ENCODE measurements around the gene CATSPER4.

CATSPER4 gene

DNA sequence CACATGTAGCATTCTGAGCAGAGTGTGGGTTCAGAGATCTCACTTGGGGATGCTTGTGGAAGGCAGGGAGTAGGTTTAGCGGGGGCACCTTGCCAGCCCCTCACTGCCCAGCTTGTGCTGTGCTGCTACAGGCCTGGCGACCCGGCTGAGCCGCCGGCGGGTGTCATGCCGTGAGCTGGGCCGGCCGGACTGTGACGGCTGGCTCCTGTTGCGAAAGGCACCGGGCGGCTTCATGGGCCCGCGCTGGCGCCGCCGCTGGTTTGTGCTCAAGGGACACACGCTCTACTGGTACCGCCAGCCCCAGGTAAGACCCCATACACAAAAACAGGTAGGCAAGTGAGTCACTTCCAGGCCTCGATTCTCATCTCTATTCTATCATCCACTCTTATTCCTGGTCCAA, 5.5 kb upstream of the CATSPER4 start:
- no peak overlapping the region for H3K9ac ChIP-seq (ENCODE audit: low read length)
- no peaks in the 10 kb centered on the region for H3K79me1 ChIP-seq (ENCODE audit: low read length)
- H3K56ac ChIP-seq (ENCODE audit: low read length): no peak overlapping the region
- WGBS (ENCODE audit: extremely low coverage, insufficient coverage, low lambda C conversion rate): no CpG with 5 or more reads among the region's 21 CpGs
- H3K27ac ChIP-seq (ENCODE audit: low read depth, low read length): no peak overlapping the region
- H4K5ac ChIP-seq (ENCODE audit: low read length): no peak overlapping the region
- H3K18ac ChIP-seq (ENCODE audit: low read length): no peak overlapping the region
- no peak overlapping the region for H3K4me2 ChIP-seq (ENCODE audit: low read length)
- H3K36me3 ChIP-seq (ENCODE audit: control insufficient read depth, insufficient read depth, low read length): no peaks in the 10 kb centered on the region
- H4K8ac ChIP-seq (ENCODE audit: low read depth, low read length): no peak overlapping the region
- H2BK5ac ChIP-seq (ENCODE audit: low read length): no peak overlapping the region
- H3K79me2 ChIP-seq (ENCODE audit: control insufficient read depth, insufficient read depth, low read length): no peaks in the 10 kb centered on the region
- H3K23ac ChIP-seq (ENCODE audit: low read length): no peak overlapping the region
- H3K4me1 ChIP-seq (ENCODE audit: control insufficient read depth, low read depth, low read length): no peaks in the 10 kb centered on the region
- no peak overlapping the region for H2BK120ac ChIP-seq (ENCODE audit: low read depth, low read length)
- no peak for DNase-seq
- no peak overlapping the region for H3K4me3 ChIP-seq (ENCODE audit: low read length)
- H2AK5ac ChIP-seq (ENCODE audit: low read length): no peak overlapping the region
- H3K4ac ChIP-seq (ENCODE audit: low read depth, low read length): no peak overlapping the region
- no peak overlapping the region for H2BK15ac ChIP-seq (replicated peaks; ENCODE audit: low read depth)
- H3K27me3 ChIP-seq (ENCODE audit: insufficient read depth, low read length, poor library complexity): no peaks in the 10 kb centered on the region

GRCh38 chr1:26187882-26188281, 2.5 kb upstream of the CATSPER4 start:
- no peak overlapping the region for H2BK15ac ChIP-seq (replicated peaks; ENCODE audit: low read depth)
- no peak overlapping the region for H3K18ac ChIP-seq (ENCODE audit: low read length)
- no peak overlapping the region for H3K23ac ChIP-seq (ENCODE audit: low read length)
- no peak overlapping the region for H4K5ac ChIP-seq (ENCODE audit: low read length)
- DNase-seq: no peak
- no CpG with 5 or more reads among the region's 6 CpGs for WGBS (ENCODE audit: extremely low coverage, insufficient coverage, low lambda C conversion rate)
- no peak overlapping the region for H3K27ac ChIP-seq (ENCODE audit: low read depth, low read length)
- H3K4ac ChIP-seq (ENCODE audit: low read depth, low read length): no peak overlapping the region
- H3K4me3 ChIP-seq (ENCODE audit: low read length): no peak overlapping the region
- H3K9ac ChIP-seq (ENCODE audit: low read length): no peak overlapping the region
- no peaks in the 10 kb centered on the region for H3K27me3 ChIP-seq (ENCODE audit: insufficient read depth, low read length, poor library complexity)
- no peak overlapping the region for H2AK5ac ChIP-seq (ENCODE audit: low read length)
- no peaks in the 10 kb centered on the region for H3K79me1 ChIP-seq (ENCODE audit: low read length)
- peaks cover 3% of the 10 kb centered on the region for H3K4me1 ChIP-seq (ENCODE audit: control insufficient read depth, low read depth, low read length)
- no peak overlapping the region for H2BK5ac ChIP-seq (ENCODE audit: low read length)
- no peaks in the 10 kb centered on the region for H3K79me2 ChIP-seq (ENCODE audit: control insufficient read depth, insufficient read depth, low read length)
- H4K8ac ChIP-seq (ENCODE audit: low read depth, low read length): no peak overlapping the region
- no peak overlapping the region for H2BK120ac ChIP-seq (ENCODE audit: low read depth, low read length)
- H3K36me3 ChIP-seq (ENCODE audit: control insufficient read depth, insufficient read depth, low read length): no peaks in the 10 kb centered on the region
- no peak overlapping the region for H3K56ac ChIP-seq (ENCODE audit: low read length)
- H3K4me2 ChIP-seq (ENCODE audit: low read length): no peak overlapping the region

DNA sequence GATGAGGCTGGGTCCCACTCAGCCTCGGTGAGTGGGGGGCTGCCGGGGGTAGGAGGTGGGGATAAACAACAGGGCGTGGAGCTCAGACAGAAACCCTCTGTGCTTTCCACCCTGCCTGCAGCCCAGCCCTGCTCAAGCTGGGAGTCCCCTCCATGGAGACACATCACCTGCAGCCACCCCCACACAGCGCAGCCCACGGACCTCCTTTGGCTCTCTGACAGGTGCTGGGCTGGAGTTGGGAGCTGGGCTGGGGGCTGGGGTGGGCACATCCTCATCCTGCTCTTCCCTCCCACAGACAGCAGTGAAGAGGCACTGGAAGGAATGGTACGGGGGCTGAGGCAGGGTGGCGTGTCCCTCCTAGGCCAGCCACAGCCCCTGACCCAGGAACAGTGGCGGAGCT, 1.9 kb upstream of the CATSPER4 start:
- H3K4me3 ChIP-seq (ENCODE audit: low read length): no peak overlapping the region
- no peaks in the 10 kb centered on the region for H3K79me2 ChIP-seq (ENCODE audit: control insufficient read depth, insufficient read depth, low read length)
- H3K27ac ChIP-seq (ENCODE audit: low read depth, low read length): no peak overlapping the region
- H2BK5ac ChIP-seq (ENCODE audit: low read length): no peak overlapping the region
- no peaks in the 10 kb centered on the region for H3K27me3 ChIP-seq (ENCODE audit: insufficient read depth, low read length, poor library complexity)
- peaks cover 3% of the 10 kb centered on the region for H3K4me1 ChIP-seq (ENCODE audit: control insufficient read depth, low read depth, low read length)
- H3K23ac ChIP-seq (ENCODE audit: low read length): no peak overlapping the region
- H4K8ac ChIP-seq (ENCODE audit: low read depth, low read length): no peak overlapping the region
- H3K18ac ChIP-seq (ENCODE audit: low read length): no peak overlapping the region
- no peak overlapping the region for H2BK120ac ChIP-seq (ENCODE audit: low read depth, low read length)
- no peak overlapping the region for H3K56ac ChIP-seq (ENCODE audit: low read length)
- WGBS (ENCODE audit: extremely low coverage, insufficient coverage, low lambda C conversion rate): no CpG with 5 or more reads among the region's 8 CpGs
- no peak overlapping the region for H2AK5ac ChIP-seq (ENCODE audit: low read length)
- no peak overlapping the region for H3K9ac ChIP-seq (ENCODE audit: low read length)
- H3K79me1 ChIP-seq (ENCODE audit: low read length): no peaks in the 10 kb centered on the region
- H3K4me2 ChIP-seq (ENCODE audit: low read length): no peak overlapping the region
- H2BK15ac ChIP-seq (replicated peaks; ENCODE audit: low read depth): no peak overlapping the region
- H3K4ac ChIP-seq (ENCODE audit: low read depth, low read length): no peak overlapping the region
- H3K36me3 ChIP-seq (ENCODE audit: control insufficient read depth, insufficient read depth, low read length): no peaks in the 10 kb centered on the region
- no peak for DNase-seq
- H4K5ac ChIP-seq (ENCODE audit: low read length): no peak overlapping the region

DNA sequence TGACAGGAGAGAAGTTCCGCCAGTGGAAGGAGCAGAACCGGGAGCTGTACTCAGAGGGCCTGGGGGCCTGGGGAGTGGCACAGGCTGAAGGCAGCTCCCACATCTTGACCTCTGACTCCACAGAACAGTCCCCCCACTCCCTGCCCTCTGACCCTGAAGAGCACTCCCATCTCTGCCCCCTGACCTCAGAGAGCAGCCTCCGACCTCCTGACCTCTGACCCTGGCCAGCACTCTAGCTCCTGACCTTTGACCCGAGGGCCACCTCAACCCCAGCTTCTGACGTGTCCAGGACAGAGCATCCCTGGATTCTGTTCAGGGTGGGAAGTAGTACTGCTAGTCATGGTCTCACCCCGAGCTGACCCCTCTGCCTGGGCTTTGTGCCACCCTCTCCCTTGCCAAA, 1.1 kb upstream of the CATSPER4 start:
- H4K5ac ChIP-seq (ENCODE audit: low read length): no peak overlapping the region
- H3K23ac ChIP-seq (ENCODE audit: low read length): no peak overlapping the region
- no peak overlapping the region for H2BK5ac ChIP-seq (ENCODE audit: low read length)
- H3K4ac ChIP-seq (ENCODE audit: low read depth, low read length): no peak overlapping the region
- H3K4me3 ChIP-seq (ENCODE audit: low read length): no peak overlapping the region
- H4K8ac ChIP-seq (ENCODE audit: low read depth, low read length): no peak overlapping the region
- no peak for DNase-seq
- H3K18ac ChIP-seq (ENCODE audit: low read length): no peak overlapping the region
- no peak overlapping the region for H2BK15ac ChIP-seq (replicated peaks; ENCODE audit: low read depth)
- no peak overlapping the region for H2AK5ac ChIP-seq (ENCODE audit: low read length)
- no CpG with 5 or more reads among the region's 6 CpGs for WGBS (ENCODE audit: extremely low coverage, insufficient coverage, low lambda C conversion rate)
- no peaks in the 10 kb centered on the region for H3K79me1 ChIP-seq (ENCODE audit: low read length)
- H3K27ac ChIP-seq (ENCODE audit: low read depth, low read length): no peak overlapping the region
- no peak overlapping the region for H3K9ac ChIP-seq (ENCODE audit: low read length)
- no peaks in the 10 kb centered on the region for H3K27me3 ChIP-seq (ENCODE audit: insufficient read depth, low read length, poor library complexity)
- peaks cover 3% of the 10 kb centered on the region for H3K4me1 ChIP-seq (ENCODE audit: control insufficient read depth, low read depth, low read length)
- no peaks in the 10 kb centered on the region for H3K36me3 ChIP-seq (ENCODE audit: control insufficient read depth, insufficient read depth, low read length)
- no peak overlapping the region for H3K56ac ChIP-seq (ENCODE audit: low read length)
- H3K4me2 ChIP-seq (ENCODE audit: low read length): no peak overlapping the region
- no peak overlapping the region for H2BK120ac ChIP-seq (ENCODE audit: low read depth, low read length)
- no peaks in the 10 kb centered on the region for H3K79me2 ChIP-seq (ENCODE audit: control insufficient read depth, insufficient read depth, low read length)

DNA sequence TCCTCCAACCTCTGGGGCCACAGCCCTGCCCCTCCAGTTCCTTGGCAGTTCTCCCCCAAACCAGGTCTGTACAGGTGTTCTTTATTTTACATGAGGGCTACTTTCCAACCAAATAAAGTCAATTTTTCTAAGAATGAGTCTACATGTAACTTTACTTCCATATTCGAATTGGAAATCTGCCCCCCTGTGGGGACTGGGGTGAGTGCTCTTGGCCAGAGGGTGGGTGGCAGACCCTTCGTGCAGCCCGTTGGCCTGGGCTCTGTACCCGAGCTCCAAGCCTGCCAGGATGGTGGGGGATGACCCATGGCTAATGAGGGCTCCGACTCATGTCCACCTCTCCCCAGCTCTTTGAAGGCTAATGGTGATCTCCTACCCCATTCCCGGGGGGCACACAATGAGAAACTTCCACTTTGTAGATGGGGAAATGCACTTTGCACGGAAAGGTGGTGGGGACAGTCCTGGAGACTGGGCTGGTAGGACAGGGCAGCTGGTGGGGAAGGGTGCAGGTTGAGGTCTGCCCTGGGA, 589 bp upstream of the CATSPER4 start:
- Histone ChIP-seq H4K5ac (ENCODE audit: low read length) (no peak overlapping the region), H3K18ac (ENCODE audit: low read length) (no peak overlapping the region), H3K27ac (ENCODE audit: low read depth, low read length) (no peak overlapping the region), H3K4me1 (ENCODE audit: control insufficient read depth, low read depth, low read length) (peaks cover 3% of the 10 kb centered on the region), H2BK15ac (replicated peaks; ENCODE audit: low read depth) (no peak overlapping the region), H4K8ac (ENCODE audit: low read depth, low read length) (no peak overlapping the region), H3K4me3 (ENCODE audit: low read length) (no peak overlapping the region), H3K27me3 (ENCODE audit: insufficient read depth, low read length, poor library complexity) (no peaks in the 10 kb centered on the region), H2BK5ac (ENCODE audit: low read length) (no peak overlapping the region), H3K4ac (ENCODE audit: low read depth, low read length) (no peak overlapping the region), H3K36me3 (ENCODE audit: control insufficient read depth, insufficient read depth, low read length) (no peaks in the 10 kb centered on the region), H3K9ac (ENCODE audit: low read length) (no peak overlapping the region), H2BK120ac (ENCODE audit: low read depth, low read length) (no peak overlapping the region), H3K4me2 (ENCODE audit: low read length) (no peak overlapping the region), H3K23ac (ENCODE audit: low read length) (no peak overlapping the region), H3K79me1 (ENCODE audit: low read length) (no peaks in the 10 kb centered on the region), H3K79me2 (ENCODE audit: control insufficient read depth, insufficient read depth, low read length) (no peaks in the 10 kb centered on the region), H3K56ac (ENCODE audit: low read length) (no peak overlapping the region), H2AK5ac (ENCODE audit: low read length) (no peak overlapping the region)
- DNase-seq: no peak
- WGBS (ENCODE audit: extremely low coverage, insufficient coverage, low lambda C conversion rate): no CpG with 5 or more reads among the region's 7 CpGs

DNA sequence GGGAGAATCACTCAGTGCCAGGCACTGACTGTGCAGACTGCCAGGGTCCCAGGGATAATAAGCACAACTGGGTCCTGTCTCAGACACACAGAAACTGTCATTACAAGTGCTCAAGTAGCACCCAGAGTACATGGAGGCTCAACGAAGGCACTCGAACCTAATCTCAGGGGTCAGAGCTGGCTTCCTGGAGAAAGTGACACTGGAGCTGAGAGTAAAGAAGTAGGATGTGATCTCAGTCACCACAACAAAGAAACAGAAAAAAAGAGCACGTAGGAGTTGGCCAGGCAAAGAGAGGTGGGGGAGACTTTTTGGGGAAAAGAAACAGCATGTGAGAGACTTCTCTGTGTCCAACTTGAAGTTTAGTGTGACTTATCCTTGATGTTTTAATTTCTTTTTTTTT, 1.3 kb downstream of the CATSPER4 start:
- no peak overlapping the region for H2BK5ac ChIP-seq (ENCODE audit: low read length)
- H2BK15ac ChIP-seq (replicated peaks; ENCODE audit: low read depth): no peak overlapping the region
- H2AK5ac ChIP-seq (ENCODE audit: low read length): no peak overlapping the region
- no peak overlapping the region for H2BK120ac ChIP-seq (ENCODE audit: low read depth, low read length)
- no CpG with 5 or more reads among the region's 3 CpGs for WGBS (ENCODE audit: extremely low coverage, insufficient coverage, low lambda C conversion rate)
- no peaks in the 10 kb centered on the region for H3K79me1 ChIP-seq (ENCODE audit: low read length)
- H3K4me1 ChIP-seq (ENCODE audit: control insufficient read depth, low read depth, low read length): peaks cover 3% of the 10 kb centered on the region
- H3K18ac ChIP-seq (ENCODE audit: low read length): no peak overlapping the region
- H3K36me3 ChIP-seq (ENCODE audit: control insufficient read depth, insufficient read depth, low read length): no peaks in the 10 kb centered on the region
- H3K4ac ChIP-seq (ENCODE audit: low read depth, low read length): no peak overlapping the region
- no peak overlapping the region for H4K8ac ChIP-seq (ENCODE audit: low read depth, low read length)
- H3K79me2 ChIP-seq (ENCODE audit: control insufficient read depth, insufficient read depth, low read length): no peaks in the 10 kb centered on the region
- no peak overlapping the region for H3K27ac ChIP-seq (ENCODE audit: low read depth, low read length)
- no peak overlapping the region for H3K23ac ChIP-seq (ENCODE audit: low read length)
- H3K4me2 ChIP-seq (ENCODE audit: low read length): no peak overlapping the region
- no peak overlapping the region for H3K9ac ChIP-seq (ENCODE audit: low read length)
- H4K5ac ChIP-seq (ENCODE audit: low read length): no peak overlapping the region
- no peak overlapping the region for H3K56ac ChIP-seq (ENCODE audit: low read length)
- no peaks in the 10 kb centered on the region for H3K27me3 ChIP-seq (ENCODE audit: insufficient read depth, low read length, poor library complexity)
- no peak for DNase-seq
- H3K4me3 ChIP-seq (ENCODE audit: low read length): no peak overlapping the region

All from mesendoderm (in vitro differentiated cells).